Ovary (tissue), 9 donors: Measurements from ENCODE around the gene XCL2. TPM values are rescaled to one million over a fixed set of nuclear protein-coding genes. Genes with fewer than 3 reads are reported as not detected.
A peak's percentile ranks its signal among the peaks of the same experiment; 100 is the strongest.

Source experiments
- DNase-seq, 5 donors: peaks; one replicate each; pipeline ENCODE4 v3.0.0-alpha.2; 2019 to 2020
- H3K27ac ChIP-seq, 2 donors: fragments of 200-600 bp; one replicate each; pipeline versions ENCODE4 v1.5.1 to v1.8.0; 2019 to 2022
- H3K27me3 ChIP-seq: fragments of 200-600 bp; one replicate; pipeline ENCODE4 v1.8.0; 2022
- H3K36me3 ChIP-seq: fragments of 200-600 bp; sonication (generic); one replicate; pipeline ENCODE4 v1.5.1; 2019
- H3K4me1 ChIP-seq: one replicate; pipeline ENCODE4 v1.8.1; 2013; ENCODE audit warnings: mild to moderate bottlenecking, moderate library complexity; ENCODE audit not compliant: insufficient read depth
- H3K4me3 ChIP-seq: fragments of 200-600 bp; sonication (generic); one replicate; pipeline ENCODE4 v1.5.1; 2017
- H3K9me3 ChIP-seq, 2 donors: fragments of 200-600 bp in 1 of 2; sonication (generic) in 1 of 2; one replicate each; pipeline versions ENCODE4 v1.5.1 to v1.8.1; 2013 to 2019; ENCODE audit warnings: mild to moderate bottlenecking in 1 of 2, moderate library complexity in 1 of 2
- EP300 ChIP-seq: sonication (generic); formaldehyde crosslinking; IDR thresholded peaks from one replicate; pipeline ENCODE4 v1.6.1; 2017; ENCODE audit warnings: antibody characterized with exemption
- POLR2A ChIP-seq: fragments of 450-650 bp; IDR thresholded peaks from one replicate; pipeline ENCODE4 v1.6.1; 2017; ENCODE audit warnings: antibody characterized with exemption, mild to moderate bottlenecking, moderate library complexity
- WGBS, 3 donors: extraction: QIAGEN DNeasy Blood & Tissue Kit in 1 of 3; methylation state at CpG; one replicate each; pipeline versions ENCODE4 v1.1.5 to v1.1.7; 2013 to 2017; 5-methylcytosine and 5-hydroxymethylcytosine counted together
- intact Hi-C, 4 donors: fragments of 100-400 bp; cut with DNase I; formaldehyde crosslinking; loops; one replicate each; pipeline versions ENCODE4 v1.11.0 to v1.15.1; 2022 to 2023
- polyA plus RNA-seq, 2 donors: library from polyadenylated mRNA; stranded (reverse); fragments of 200-250 nt in 1 of 2; fragments of 350-450 nt in 1 of 2; fragmentation: Illumina TruSeq in 1 of 2; extraction: RNeasy Lipid Tissue Mini Kit (QIAGEN cat#74804) in 1 of 2; gene quantifications; one replicate each; pipeline ENCODE4 v1.2.3, GENCODE V29; 2013 to 2014
- total RNA-seq, 7 donors: library from RNA; depleted of rRNA in 2 of 7; stranded (reverse); fragments of >200 nt in 2 of 7; fragmentation: NEBNext Ultra II Directional in 3 of 7; extraction: Animal tissue kit (Norgen Biotek cat#: 25700) in 3 of 7; gene quantifications; one replicate each; pipeline versions ENCODE4 v1.1.0 to v1.2.4, GENCODE V29; 2016 to 2023
- TF ChIP-seq, protein P1 (sequence below), 3 donors: fragments of 450-650 bp in 2 of 3; fragments of 200-600 bp in 1 of 3; IDR thresholded peaks; one replicate each; pipeline versions ENCODE4 v1.5.1 to v1.8.0; 2016 to 2022; ENCODE audit warnings: antibody characterized with exemption in 3 of 3, mild to moderate bottlenecking in 1 of 3
- donor health status: DM: no; HTN: no; CAD: no; lungs with moderate emphysema.
- donor health status: DM: no; HTN: no; CAD: no.
- donor health status: Bipolar disorder and iron deficiency.
- donor health status: DM: yes; HTN: yes; CAD: no.
- donor health status: DM: no; HTN: no; CAD: no.
- donor health status: DM: yes; HTN: yes; CAD: no.

The XCL2 gene
- total and polyA plus RNA-seq, 9 donors = 0.48 to 3.9 (median 0.70) TPM; not detected in 3

DNA sequence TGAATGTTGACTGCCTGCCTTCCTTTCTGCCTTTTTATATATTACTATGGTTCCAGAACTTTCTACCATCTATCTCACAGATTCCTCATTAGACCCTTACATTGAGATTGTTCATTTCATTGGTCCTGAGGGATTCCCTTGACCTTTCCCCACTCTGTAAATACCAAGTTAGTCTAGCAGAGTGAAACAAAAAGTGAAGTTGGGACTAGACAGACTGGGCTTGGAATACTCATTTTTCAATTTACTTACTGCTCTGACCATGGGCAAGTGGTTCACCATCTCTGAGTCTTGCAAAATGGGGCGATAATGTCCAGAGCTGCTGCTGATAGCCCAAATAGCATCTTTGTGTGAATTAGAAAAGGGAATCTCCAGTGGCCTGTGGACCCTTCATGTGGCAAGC lies 38.8 kb downstream of the XCL2 start:
- no peak overlapping the region for H3K4me3 ChIP-seq
- DNase-seq = no peak
- TF ChIP-seq POLR2A (no peak), EP300 (no peak)
- TF ChIP-seq, protein P1, sequence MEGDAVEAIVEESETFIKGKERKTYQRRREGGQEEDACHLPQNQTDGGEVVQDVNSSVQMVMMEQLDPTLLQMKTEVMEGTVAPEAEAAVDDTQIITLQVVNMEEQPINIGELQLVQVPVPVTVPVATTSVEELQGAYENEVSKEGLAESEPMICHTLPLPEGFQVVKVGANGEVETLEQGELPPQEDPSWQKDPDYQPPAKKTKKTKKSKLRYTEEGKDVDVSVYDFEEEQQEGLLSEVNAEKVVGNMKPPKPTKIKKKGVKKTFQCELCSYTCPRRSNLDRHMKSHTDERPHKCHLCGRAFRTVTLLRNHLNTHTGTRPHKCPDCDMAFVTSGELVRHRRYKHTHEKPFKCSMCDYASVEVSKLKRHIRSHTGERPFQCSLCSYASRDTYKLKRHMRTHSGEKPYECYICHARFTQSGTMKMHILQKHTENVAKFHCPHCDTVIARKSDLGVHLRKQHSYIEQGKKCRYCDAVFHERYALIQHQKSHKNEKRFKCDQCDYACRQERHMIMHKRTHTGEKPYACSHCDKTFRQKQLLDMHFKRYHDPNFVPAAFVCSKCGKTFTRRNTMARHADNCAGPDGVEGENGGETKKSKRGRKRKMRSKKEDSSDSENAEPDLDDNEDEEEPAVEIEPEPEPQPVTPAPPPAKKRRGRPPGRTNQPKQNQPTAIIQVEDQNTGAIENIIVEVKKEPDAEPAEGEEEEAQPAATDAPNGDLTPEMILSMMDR (IDR thresholded peaks at IDR 0.05) = no peak
- intact Hi-C loops = no loop called here
- no peaks in the 10 kb centered on the region for H3K4me1 ChIP-seq
- WGBS, 3 donors = 96 to 100% (median 100%) methylated on average over 1 of the region's 1 CpG
- no peaks in the 10 kb centered on the region for H3K27me3 ChIP-seq
- H3K9me3 ChIP-seq = no peaks in the 10 kb centered on the region
- no peaks in the 10 kb centered on the region for H3K36me3 ChIP-seq
- H3K27ac ChIP-seq = no peak overlapping the region

DNA sequence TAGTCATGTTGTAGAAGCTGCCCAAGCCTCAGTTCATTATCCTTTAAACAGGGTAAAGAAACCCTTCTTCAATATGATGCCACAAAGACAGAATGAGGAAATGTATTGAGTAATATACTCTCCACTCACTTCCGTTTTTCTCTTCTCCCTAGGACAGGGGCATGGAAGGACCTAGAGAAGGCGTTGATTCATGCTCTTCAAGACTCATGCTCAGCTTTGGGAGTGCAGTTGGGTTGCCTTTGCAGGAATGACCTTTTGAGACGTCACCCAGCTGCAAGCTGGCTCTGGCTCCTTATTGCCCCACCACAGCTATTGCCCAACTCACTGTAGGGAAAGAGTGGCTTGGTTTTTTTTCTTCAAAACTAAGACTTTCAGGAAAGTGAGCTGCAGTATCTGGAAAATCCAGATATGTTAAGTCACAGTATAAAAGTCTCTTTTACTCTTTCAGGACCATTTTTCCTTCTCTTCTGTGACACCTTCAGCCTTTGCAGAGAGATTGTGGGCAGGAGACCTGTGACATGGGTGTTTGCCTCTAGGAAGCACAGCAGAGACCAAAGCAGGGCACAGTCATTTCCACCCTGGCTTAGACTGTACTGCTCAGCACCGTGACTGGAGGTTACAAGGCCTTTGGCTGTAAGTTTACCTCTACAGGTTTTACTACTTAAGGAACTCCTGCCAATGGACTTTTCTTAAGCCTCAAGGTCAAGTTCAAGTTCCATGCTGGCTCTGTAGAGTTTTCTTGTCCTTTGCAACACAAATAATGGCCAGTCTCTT lies 39.5 kb downstream of the XCL2 start:
- no peak for TF ChIP-seq EP300
- TF ChIP-seq, protein P1 (IDR thresholded peaks at IDR 0.05) = no peak
- TF ChIP-seq POLR2A = no peak
- peak in 1 of 5 donors; percentile 37 for DNase-seq
- Histone ChIP-seq H3K4me3 (no peak overlapping the region), H3K36me3 (no peaks in the 10 kb centered on the region), H3K4me1 (no peaks in the 10 kb centered on the region), H3K27me3 (no peaks in the 10 kb centered on the region), H3K27ac (no peak overlapping the region), H3K9me3 (no peaks in the 10 kb centered on the region)
- intact Hi-C loops = no loop called here
- WGBS, 3 donors = 85 to 93% (median 86%) methylated on average over 4 of the region's 4 CpGs

DNA sequence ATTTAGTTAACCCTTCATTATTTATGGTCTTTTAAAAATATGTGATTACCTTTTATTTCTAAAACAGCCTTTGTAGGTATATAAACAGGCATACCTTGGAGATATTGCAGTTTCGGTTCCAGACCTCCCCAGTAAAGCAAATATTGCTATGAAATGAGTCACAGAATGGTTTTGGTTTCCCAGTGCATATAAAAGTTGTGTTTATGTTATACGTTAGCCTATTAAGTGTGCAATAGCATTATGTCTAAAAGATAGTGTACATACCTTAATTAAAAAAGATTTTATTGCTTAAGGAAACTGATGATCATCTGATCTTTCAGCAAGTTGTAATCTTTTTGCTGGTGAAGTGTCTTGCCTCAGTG lies 44.1 kb downstream of the XCL2 start:
- H3K4me3 ChIP-seq = no peak overlapping the region
- no peak for DNase-seq
- H3K27me3 ChIP-seq = no peaks in the 10 kb centered on the region
- no peak for TF ChIP-seq POLR2A
- TF ChIP-seq EP300 = no peak
- TF ChIP-seq, protein P1 (IDR thresholded peaks at IDR 0.05) = no peak
- H3K4me1 ChIP-seq = peaks cover 4% of the 10 kb centered on the region
- 82 to 90% (median 83%) methylated on average over 2 of the region's 2 CpGs for WGBS, 3 donors
- intact Hi-C loops = no loop called here
- H3K9me3 ChIP-seq = no peaks in the 10 kb centered on the region
- no peak overlapping the region for H3K27ac ChIP-seq
- no peaks in the 10 kb centered on the region for H3K36me3 ChIP-seq

DNA sequence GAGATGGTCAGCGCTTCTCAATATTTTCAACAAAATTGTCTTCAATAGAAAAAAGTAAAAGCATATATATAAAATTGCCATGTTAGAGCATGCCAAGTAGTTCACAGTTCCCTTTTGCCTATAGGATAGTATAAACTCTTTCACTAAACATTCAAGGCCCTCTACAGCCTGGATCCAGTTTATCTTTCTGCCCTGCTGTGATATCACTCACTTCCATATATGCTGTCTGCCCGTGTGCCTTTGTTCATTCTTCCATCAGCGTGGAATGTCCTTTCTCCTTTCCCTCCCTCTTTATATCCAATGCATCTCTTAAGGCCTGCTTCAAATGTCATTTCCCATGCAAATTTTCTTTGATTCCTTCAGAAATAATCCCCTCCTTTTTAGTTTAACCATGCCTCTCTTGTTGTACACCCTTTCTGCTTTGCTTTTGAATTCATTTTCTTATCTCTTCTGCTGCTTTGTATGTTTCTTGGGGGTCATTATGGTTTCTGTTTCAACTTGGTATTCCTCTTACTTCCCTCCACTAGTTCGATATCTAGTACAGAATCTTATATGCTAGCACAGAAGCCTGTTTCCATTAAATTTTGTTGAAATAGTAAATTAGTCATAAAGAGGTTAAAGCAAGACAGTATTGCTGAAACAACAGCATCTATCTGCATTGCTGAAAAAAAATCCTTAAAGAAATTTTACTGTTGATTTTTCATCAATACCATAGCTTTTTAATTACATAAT lies 44.7 kb downstream of the XCL2 start:
- no peak for DNase-seq
- 85 to 93% (median 85%) methylated on average over 4 of the region's 4 CpGs for WGBS, 3 donors
- peaks cover 4% of the 10 kb centered on the region for H3K4me1 ChIP-seq
- H3K36me3 ChIP-seq = no peaks in the 10 kb centered on the region
- H3K4me3 ChIP-seq = no peak overlapping the region
- H3K9me3 ChIP-seq = no peaks in the 10 kb centered on the region
- intact Hi-C loops = no loop called here
- no peaks in the 10 kb centered on the region for H3K27me3 ChIP-seq
- no peak overlapping the region for H3K27ac ChIP-seq
- no peak for TF ChIP-seq EP300
- TF ChIP-seq, protein P1 (IDR thresholded peaks at IDR 0.05) = no peak
